Measurements from ENCODE around the gene SPTBN1. TPM values are rescaled to one million over a fixed set of nuclear protein-coding genes. Genes with fewer than 3 reads are reported as not detected.

Gene SPTBN1
- total and polyA plus RNA-seq, 2 of the 13 experiments (the other 11 are each of a cell fraction or from before 2014, with no cell fraction given), result 123 to 299 TPM

GRCh38 chr2:54559006-54559445 is 102.9 kb downstream of the SPTBN1 start (continued):
- TF ChIP-seq ZNF687 (CRISPR knock-in tag; IDR thresholded peaks at IDR 0.05) (no peak), KLF16 (CRISPR knock-in tag; IDR thresholded peaks at IDR 0.05) (no peak), POLR2A (IDR thresholded peaks at IDR 0.05; ENCODE audit: insufficient read depth in 1 of 2, low read depth in 2 of 2, low read length in 2 of 2) (0 out of 4 replicates have a peak, but pooled peaks of 1 of the 2 experiments have one; percentile 23)

- H3K27ac ChIP-seq (ENCODE audit: extremely low read length, insufficient read depth, low read length), result peak overlapping the region; percentile 93
- peak overlapping the region; percentile 98 for H3K9ac ChIP-seq (ENCODE audit: insufficient read depth, low read depth, low read length)
- ChIA-PET CTCF (ENCODE audit: low intra/inter-chr PET ratio, low total read pairs) (interaction anchor here (1.5 kb wide), 1 partner anchor 37 kb away, joined by 7 read pairs; no protein-coding TSS in a partner anchor), POLR2A (interaction anchor here (0.6 to 7.5 kb wide), 14 partner anchors 8 to 95 kb away, joined by 3 to 108 read pairs (median 12); no protein-coding TSS in a partner anchor)
- peaks cover 0 to 15% of the 10 kb centered on the region in 2 experiments; a peak in 4 of 5 replicates for H3K36me3 ChIP-seq (replicated peaks in 1 of 2; ENCODE audit: control insufficient read depth in 1 of 2, insufficient read depth in 2 of 2, low read length in 2 of 2)
- peak; percentile 83 for DNase-seq (ENCODE audit: low spot score)
- intact Hi-C loops (cut with micrococcal nuclease; ENCODE audit: unreplicated experiment) (loop anchor here (2.0 to 5.0 kb wide), 3 partner anchors 27 to 73 kb away; no protein-coding TSS in a partner anchor), in situ Hi-C loops (cut with HindIII; ENCODE audit: extremely low pct_ligation_motif_present, low pct_unique_long_range_greater_than_20kb) (no loop called here)
- WGBS (ENCODE audit: low lambda C conversion rate), result under 1% methylated on average over 9 of the region's 9 CpGs
- ATAC-seq, result peak; percentile 2; the same call in 1 of the 3 replicates
- no peaks in the 10 kb centered on the region for H3K9me3 ChIP-seq (ENCODE audit: low read length)
- H4K20me1 ChIP-seq (ENCODE audit: insufficient read depth, low read length), result peaks cover 43% of the 10 kb centered on the region
- peaks cover 67% of the 10 kb centered on the region for H3K4me1 ChIP-seq (ENCODE audit: insufficient read depth, low read length)
- no peak for FAIRE-seq
- BruUV-seq (replicated peaks), result no TSS peak
- H3K4me2 ChIP-seq (ENCODE audit: low read depth, low read length), result peak overlapping the region; percentile 91
- H2AFZ ChIP-seq (ENCODE audit: low read length), result no peak overlapping the region
- peak overlapping the region; percentile 86 to 99 (median 91) for H3K4me3 ChIP-seq (replicated peaks in 1 of 3; ENCODE audit: insufficient read depth in 1 of 3, low read depth in 2 of 3, low read length in 3 of 3)
- H3K27me3 ChIP-seq (ENCODE audit: control insufficient read depth in 1 of 2, insufficient read depth in 2 of 2, low read length in 2 of 2), result no peaks in the 10 kb centered on the region; a peak in 1 of 5 replicates
- peaks cover 97% of the 10 kb centered on the region for H3K79me2 ChIP-seq (ENCODE audit: insufficient read depth, low read length)
- peak; percentile 24; the same call in 1 of the 2 replicates for TF ChIP-seq MYC (CRISPR knock-in tag; IDR thresholded peaks at IDR 0.05; ENCODE audit: borderline replicate concordance)
- peak; percentile 87 for TF ChIP-seq SAP130 (CRISPR knock-in tag; IDR thresholded peaks at IDR 0.05; ENCODE audit: low read depth)
- TF ChIP-seq ZNF652 (CRISPR knock-in tag; IDR thresholded peaks at IDR 0.05; ENCODE audit: borderline replicate concordance, low read depth), result peak; percentile 67
- peak; percentile 47; the same call in 1 of the 2 replicates for TF ChIP-seq PAF1 (CRISPR knock-in tag; IDR thresholded peaks at IDR 0.05)
- no peak for TF ChIP-seq SOX13 (IDR thresholded peaks at IDR 0.05)
- peak in 1 of 2 experiments; percentile 54; a peak in 1 of 4 replicates for TF ChIP-seq SOX13 (CRISPR knock-in tag; conservative IDR thresholded peaks at IDR 0.05 in 1 of 2, IDR thresholded peaks at IDR 0.05 in 1 of 2)
- TF ChIP-seq AFF4 (CRISPR knock-in tag; IDR thresholded peaks at IDR 0.05), result peak; percentile 4
- TF ChIP-seq GATA4 (IDR thresholded peaks at IDR 0.05; ENCODE audit: borderline replicate concordance, low read depth), result peak; percentile 24; the same call in 1 of the 2 replicates
- TF ChIP-seq ZNF800 (CRISPR knock-in tag; IDR thresholded peaks at IDR 0.05), result peak; percentile 13; the same call in 1 of the 2 replicates
These were observed 103.5 kb downstream of the SPTBN1 start for GRCh38 chr2:54559593-54560145.
